GM19035 (cell line): ENCODE results near the gene ATP10A.
"Not testable (repeated sequence)": the region's sequence is repeated elsewhere in the genome, so short reads cannot be mapped to it uniquely, and the experiment has no call there.

Source experiments
- ATAC-seq: cut with Tn5 transposase; IDR thresholded peaks from one replicate; pipeline ENCODE4 v1.9.1; 2021; ENCODE audit not compliant: unreplicated experiment

Gene ATP10A

DNA sequence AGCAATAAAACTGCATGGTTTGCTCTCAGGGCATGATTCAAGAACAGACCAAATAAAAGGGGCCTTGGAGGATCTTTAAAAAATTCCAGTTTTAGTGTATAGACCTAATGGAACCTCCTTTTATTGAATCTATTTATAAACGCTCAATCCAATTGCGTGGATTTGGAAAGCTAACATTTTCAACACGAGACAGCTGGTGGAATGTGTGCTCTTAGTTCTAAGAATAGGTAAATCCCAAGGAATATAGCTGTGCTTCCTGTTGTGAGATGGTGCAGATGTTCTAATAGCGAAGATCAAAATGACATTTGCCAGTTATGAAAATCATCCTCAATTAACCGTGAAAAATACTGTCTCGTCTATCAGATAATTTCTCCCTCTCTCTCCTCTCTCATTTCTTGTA lies 192.5 kb downstream of the ATP10A start:
- ATAC-seq = no peak

DNA sequence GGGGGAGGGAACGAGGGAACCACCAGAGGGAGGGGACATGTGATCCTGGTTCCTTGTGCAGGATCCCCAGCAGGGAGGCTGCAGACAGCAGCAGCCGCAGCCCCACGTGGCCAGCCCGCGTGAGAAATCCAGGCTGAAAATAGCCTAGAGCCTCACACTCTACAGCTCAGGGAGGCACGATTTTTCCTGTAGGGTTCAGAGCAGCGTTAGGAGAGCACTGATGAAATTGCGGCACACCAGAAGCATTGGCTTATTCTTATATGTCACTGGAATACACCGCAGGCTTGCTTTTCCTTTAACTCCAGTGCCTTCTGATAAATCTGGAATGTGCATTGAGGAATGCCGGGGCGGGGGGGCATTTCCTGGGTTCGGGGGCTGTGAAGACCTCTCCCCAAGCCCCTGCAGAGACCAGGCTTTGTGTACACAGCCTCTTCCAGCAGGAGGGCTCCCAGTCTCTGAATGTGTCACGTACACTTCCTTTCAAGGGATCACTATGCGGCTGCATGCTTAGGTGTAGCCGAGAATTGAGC lies 193.0 kb downstream of the ATP10A start:
- no peak for ATAC-seq

DNA sequence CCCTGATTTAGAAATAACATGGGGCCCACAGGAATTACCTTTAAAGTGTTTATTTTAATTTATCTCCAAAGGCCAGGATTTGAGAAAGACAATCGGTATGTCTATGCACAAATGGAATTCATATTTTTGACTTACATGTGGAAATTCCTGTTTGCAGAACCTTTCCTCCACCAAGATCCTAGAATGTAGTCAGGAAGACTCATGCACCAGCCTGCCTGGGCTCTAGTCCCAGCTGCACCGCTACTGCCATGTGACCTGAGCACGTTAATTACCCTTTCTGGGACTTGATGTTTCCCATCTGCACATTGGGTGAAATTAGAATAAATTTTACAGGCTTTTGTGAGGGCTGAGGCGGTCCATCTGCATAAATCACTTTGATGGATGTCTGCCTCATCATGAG lies 194.2 kb downstream of the ATP10A start:
- ATAC-seq = no peak

DNA sequence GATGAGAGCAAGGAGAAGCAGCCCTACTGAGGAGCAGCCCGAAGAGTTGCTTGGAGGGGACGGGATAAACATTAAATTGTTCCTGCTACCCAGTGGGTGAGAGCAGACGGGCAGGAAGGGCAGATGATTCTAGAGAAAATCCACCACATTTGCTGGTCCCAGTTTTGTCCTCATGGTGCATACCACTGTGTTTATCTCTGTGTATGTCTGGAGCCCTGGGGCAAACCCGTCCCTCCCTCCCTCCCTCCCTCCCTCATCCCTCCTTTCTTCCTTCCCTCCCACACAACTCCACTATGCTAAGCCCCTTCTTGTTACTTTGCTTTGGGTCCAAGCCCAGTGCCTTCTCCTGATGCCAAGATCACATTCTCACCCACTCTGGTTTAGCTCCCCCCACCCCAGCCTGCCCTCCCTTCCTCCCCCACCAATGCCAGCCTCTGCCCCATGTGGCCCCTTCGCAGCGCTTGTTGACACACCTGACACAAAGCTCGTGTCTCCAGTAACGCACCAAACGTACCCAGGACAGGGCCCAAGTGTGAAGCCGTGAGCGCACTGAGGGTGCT lies 194.8 kb downstream of the ATP10A start:
- no peak for ATAC-seq

GRCh38 chr15:25667829-25668228 lies 195.3 kb downstream of the ATP10A start:
- no peak for ATAC-seq

- ATAC-seq = no peak
Observed at GRCh38 chr15:25665913-25666312, 197.2 kb downstream of the ATP10A start.

DNA sequence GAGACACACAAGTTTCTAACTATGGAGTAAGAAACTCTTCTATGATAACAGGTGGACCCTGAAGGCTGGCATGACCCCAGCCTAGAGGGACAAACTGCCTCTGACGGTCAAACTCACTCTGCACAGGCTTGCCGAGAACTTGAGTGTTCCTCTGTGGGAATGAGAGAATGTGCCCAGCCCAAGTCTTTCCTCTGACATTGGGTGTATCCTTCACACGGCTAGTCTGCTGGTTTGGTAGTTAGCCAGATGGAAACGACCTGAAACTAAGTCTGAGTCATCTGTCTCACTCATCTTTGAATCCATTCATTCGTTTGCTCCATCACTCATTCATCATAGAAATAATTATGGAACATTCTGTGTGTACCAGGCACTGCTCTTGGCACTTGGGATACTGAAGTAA lies 198.4 kb downstream of the ATP10A start:
- ATAC-seq = no peak

GRCh38 chr15:25663515-25663914 lies 199.6 kb downstream of the ATP10A start:
- ATAC-seq = no peak

GRCh38 chr15:25661898-25662297 lies 201.2 kb downstream of the ATP10A start:
- no peak for ATAC-seq

- ATAC-seq = no peak
Observed at GRCh38 chr15:25659251-25659650, 203.9 kb downstream of the ATP10A start.

- ATAC-seq = no peak
Observed at GRCh38 chr15:25658560-25658959, 204.6 kb downstream of the ATP10A start.

GRCh38 chr15:25655207-25655948 lies 207.7 kb downstream of the ATP10A start:
- ATAC-seq = no peak

DNA sequence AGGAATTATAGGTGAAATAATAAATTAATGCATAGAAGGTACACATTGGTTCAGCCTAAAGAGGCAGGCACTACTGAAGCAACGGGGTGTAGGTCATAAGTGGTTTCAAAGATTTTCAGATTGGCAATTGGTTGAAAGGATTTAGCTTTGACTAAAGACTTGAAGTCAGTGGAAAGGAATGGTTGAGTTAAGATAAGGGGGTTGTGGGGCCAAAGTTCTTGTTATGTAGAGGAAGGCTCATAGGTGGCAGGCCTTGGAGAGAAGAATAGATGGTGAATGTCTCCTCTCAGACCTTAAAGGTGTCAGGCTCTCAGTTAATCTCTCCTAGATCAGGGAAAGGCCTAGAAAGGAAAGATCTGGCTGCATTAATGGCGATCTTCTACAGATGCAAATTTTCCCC lies 209.8 kb downstream of the ATP10A start:
- ATAC-seq = no peak

DNA sequence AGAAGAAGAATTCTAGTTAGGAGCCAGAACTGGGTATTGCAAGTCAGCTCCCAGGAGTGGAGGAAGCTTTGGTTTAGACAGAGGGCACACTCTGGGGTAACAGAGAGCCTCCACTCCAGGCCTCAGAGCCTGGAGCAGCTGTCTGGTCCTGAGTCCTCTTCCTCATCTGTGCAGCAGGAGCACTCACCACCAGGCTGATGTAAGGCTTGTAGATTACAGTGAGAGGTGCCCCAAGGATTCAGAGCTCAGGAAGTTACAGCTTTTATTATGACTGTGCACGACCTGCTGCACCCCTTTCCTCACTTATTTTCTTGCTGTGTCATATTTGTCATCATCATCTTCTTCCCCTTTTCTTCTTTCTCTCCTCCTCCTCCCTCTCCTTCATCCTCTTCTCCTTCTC lies 210.4 kb downstream of the ATP10A start:
- no peak for ATAC-seq

- ATAC-seq = no peak
Observed at GRCh38 chr15:25649390-25649789, 213.7 kb downstream of the ATP10A start.

- ATAC-seq = no peak
Observed at GRCh38 chr15:25643120-25643519, 220.0 kb downstream of the ATP10A start.

DNA sequence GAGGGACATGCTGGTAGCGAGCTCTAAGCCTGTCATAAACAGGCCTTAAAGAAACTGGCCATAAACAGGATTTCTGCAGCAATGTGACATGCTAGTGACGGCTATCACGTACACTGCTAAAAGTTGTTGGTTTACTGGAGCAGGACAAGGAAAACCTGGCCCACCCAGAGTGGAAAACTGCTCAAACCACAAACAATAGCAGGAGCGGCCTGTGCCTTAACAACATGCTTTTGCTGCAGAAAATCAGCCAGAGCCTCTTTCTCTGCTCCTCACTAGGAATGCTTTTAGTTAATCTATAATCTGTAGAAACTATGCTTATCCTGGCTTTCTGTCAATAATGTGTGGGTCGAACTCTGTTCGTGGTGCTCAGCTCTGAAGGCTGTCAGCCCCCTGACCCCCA lies 221.4 kb downstream of the ATP10A start:
- no peak for ATAC-seq

DNA sequence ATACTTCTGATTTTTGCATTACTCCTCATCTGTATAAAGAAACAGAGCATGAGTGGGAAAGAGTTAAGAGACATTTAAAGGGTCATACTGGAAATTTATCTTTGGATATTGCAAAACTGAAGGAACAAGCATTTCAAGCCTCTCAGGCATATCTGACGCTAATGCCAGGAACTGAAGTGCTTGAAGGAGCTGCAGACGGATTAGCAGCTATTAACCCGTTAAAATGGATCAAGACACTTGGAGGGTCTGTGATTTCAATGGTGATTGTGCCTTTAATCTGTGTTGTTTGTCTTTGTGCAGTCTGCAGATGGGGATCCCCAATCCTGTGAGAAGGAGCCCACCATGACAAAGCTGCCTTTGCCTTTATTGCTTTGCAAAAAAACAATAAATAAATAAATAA lies 221.8 kb downstream of the ATP10A start:
- no peak for ATAC-seq

GRCh38 chr15:25640959-25641358 lies 222.2 kb downstream of the ATP10A start:
- not testable (repeated sequence) for ATAC-seq

DNA sequence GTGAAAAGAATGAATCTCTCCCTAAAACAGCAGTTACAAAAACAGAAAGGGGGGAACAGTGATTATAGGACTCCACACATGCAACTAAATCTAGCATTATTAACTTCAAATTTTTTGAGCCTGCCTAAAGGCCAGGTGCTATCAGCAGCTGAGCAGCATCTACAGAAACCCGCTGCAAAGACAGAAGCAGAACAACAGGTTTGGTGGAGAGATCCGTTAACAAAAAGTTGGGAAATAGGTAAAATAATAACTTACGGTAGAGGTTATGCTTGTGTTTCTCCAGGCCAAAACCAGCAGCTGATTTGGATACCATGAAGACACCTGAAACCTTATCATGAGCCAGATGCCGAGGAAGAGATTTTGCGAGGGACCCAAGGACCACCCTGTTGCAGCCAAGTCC lies 222.7 kb downstream of the ATP10A start:
- no peak for ATAC-seq

DNA sequence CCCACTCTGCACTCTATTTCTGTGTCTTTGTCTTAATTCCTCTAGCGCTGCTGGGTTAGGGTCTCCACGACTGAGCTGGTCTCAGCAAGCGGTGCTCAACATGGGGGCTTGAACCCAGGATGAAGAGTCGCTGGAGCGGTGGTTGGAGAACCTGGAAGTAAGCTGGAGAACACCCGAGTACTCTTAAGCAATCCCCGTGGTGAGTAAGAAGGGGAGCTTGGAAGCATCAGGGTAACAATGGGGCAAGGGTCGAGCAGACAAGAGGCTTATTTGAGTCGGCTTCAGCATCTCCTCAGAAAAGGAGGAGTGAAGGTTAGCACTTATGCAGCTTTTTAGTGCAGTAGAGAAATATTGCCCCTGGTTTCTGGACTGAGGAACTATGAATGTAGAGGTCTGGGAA lies 226.6 kb downstream of the ATP10A start:
- ATAC-seq = not testable (repeated sequence)

DNA sequence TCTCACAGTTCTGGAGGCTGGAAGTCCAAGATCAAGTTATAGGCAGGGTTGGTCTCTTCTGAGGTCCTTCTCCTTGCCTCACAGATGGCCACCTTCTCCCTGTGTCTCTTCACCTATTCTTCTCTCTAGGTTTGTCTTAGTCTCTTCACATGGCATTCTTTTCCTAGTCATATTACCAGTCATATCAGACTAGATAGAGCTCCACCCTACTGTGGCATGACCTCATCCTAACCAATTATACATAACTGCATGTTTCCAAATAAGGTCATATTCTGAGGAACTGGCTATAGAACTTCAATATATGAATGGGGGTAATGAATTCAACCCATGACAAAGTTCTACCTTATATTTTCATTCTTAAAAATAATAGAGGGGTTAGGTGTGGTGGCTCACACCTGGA lies 227.9 kb downstream of the ATP10A start:
- no peak for ATAC-seq

- no peak for ATAC-seq
Observed at GRCh38 chr15:25633862-25634261, 229.3 kb downstream of the ATP10A start.
